ENCODE data around the gene OLFML2A.

OLFML2A gene

GRCh38 chr9:124766815-124767554 is 9.9 kb upstream of the OLFML2A start:
- peak in 1 of 3 experiments; percentile 9 for TF ChIP-seq CTCF (IDR thresholded peaks at IDR 0.05; ENCODE audit: unreplicated experiment in 3 of 3)
- peaks cover 4% of the 10 kb centered on the region for H3K36me3 Mint-ChIP-seq (ENCODE audit: low read depth)

GRCh38 chr9:124767821-124768220 is 9.1 kb upstream of the OLFML2A start:
- peaks cover 80% of the 10 kb centered on the region for H3K27me3 Mint-ChIP-seq (ENCODE audit: low read depth)
- no peak for TF ChIP-seq CTCF (IDR thresholded peaks at IDR 0.05; ENCODE audit: unreplicated experiment in 3 of 3)

More at GRCh38 chr9:124766815-124767554, 9.9 kb upstream of the OLFML2A start:
- H3K4me1 Mint-ChIP-seq, result peaks cover 11% of the 10 kb centered on the region
- no peaks in the 10 kb centered on the region for H3K9me3 Mint-ChIP-seq
- H3K27me3 Mint-ChIP-seq (ENCODE audit: low read depth), result peaks cover 72% of the 10 kb centered on the region
- no peak overlapping the region for H3K27ac Mint-ChIP-seq
- H3K4me3 Mint-ChIP-seq, result no peak overlapping the region

GRCh38 chr9:124768334-124768733 is 8.6 kb upstream of the OLFML2A start:
- Mint-ChIP-seq H3K36me3 (ENCODE audit: low read depth) (no peaks in the 10 kb centered on the region), H3K4me3 (peak overlapping the region in 2 of 3 experiments; percentile 97), H3K27me3 (ENCODE audit: low read depth) (peaks cover 76% of the 10 kb centered on the region), H3K9me3 (no peaks in the 10 kb centered on the region), H3K4me1 (peaks cover 11% of the 10 kb centered on the region), H3K27ac (no peak overlapping the region)
- TF ChIP-seq CTCF (IDR thresholded peaks at IDR 0.05; ENCODE audit: unreplicated experiment in 3 of 3), result no peak

More at GRCh38 chr9:124767821-124768220, 9.1 kb upstream of the OLFML2A start:
- H3K27ac Mint-ChIP-seq, result no peak overlapping the region
- no peaks in the 10 kb centered on the region for H3K9me3 Mint-ChIP-seq
- peaks cover 2% of the 10 kb centered on the region for H3K36me3 Mint-ChIP-seq (ENCODE audit: low read depth)
- H3K4me1 Mint-ChIP-seq, result peaks cover 11% of the 10 kb centered on the region
- peak overlapping the region in 1 of 3 experiments; percentile 24 for H3K4me3 Mint-ChIP-seq

- Mint-ChIP-seq H3K36me3 (ENCODE audit: low read depth) (no peaks in the 10 kb centered on the region), H3K27ac (peak overlapping the region; percentile 48 to 77 (median 76)), H3K4me1 (peaks cover 11% of the 10 kb centered on the region), H3K4me3 (peak overlapping the region; percentile 91 to 97 (median 97)), H3K9me3 (no peaks in the 10 kb centered on the region), H3K27me3 (ENCODE audit: low read depth) (peaks cover 74% of the 10 kb centered on the region)
- no peak for TF ChIP-seq CTCF (IDR thresholded peaks at IDR 0.05; ENCODE audit: unreplicated experiment in 3 of 3)
Measured at GRCh38 chr9:124768750-124769548, 8.0 kb upstream of the OLFML2A start.

GRCh38 chr9:124769549-124770358 is 7.2 kb upstream of the OLFML2A start:
- Mint-ChIP-seq H3K36me3 (ENCODE audit: low read depth) (no peaks in the 10 kb centered on the region), H3K27ac (peak overlapping the region; percentile 72 to 89 (median 76)), H3K27me3 (ENCODE audit: low read depth) (peaks cover 75% of the 10 kb centered on the region), H3K4me1 (peaks cover 16% of the 10 kb centered on the region), H3K9me3 (no peaks in the 10 kb centered on the region), H3K4me3 (peak overlapping the region; percentile 91 to 97 (median 97))
- no peak for TF ChIP-seq CTCF (IDR thresholded peaks at IDR 0.05; ENCODE audit: unreplicated experiment in 3 of 3)
